ENCODE measurements around the gene KLHL11.

KLHL11 gene

GRCh38 chr17:41905172-41905571 is 39.9 kb upstream of the KLHL11 start:
- H3K79me2 ChIP-seq (ENCODE audit: insufficient read depth, low read length): no peaks in the 10 kb centered on the region

GRCh38 chr17:41904242-41904841 is 39.1 kb upstream of the KLHL11 start:
- TF ChIP-seq CTCF (IDR thresholded peaks at IDR 0.05; ENCODE audit: insufficient read depth, low read length, poor library complexity, severe bottlenecking) (no peak), EZH2phosphoT487 (conservative IDR thresholded peaks at IDR 0.05; ENCODE audit: low read length) (no peak)

More at GRCh38 chr17:41905172-41905571, 39.9 kb upstream of the KLHL11 start:
- Histone ChIP-seq H3K9me3 (ENCODE audit: insufficient read depth, low read length) (no peaks in the 10 kb centered on the region), H4K20me1 (ENCODE audit: low read depth, low read length) (no peaks in the 10 kb centered on the region), H3K4me2 (ENCODE audit: low read depth, low read length, poor library complexity, severe bottlenecking) (no peak overlapping the region), H3K27me3 (ENCODE audit: low read length) (no peaks in the 10 kb centered on the region), H3K36me3 (ENCODE audit: low read length) (peaks cover 4% of the 10 kb centered on the region; the same call in 1 of the 2 replicates), H3K27ac (ENCODE audit: low read depth, low read length) (no peak overlapping the region), H3K4me3 (ENCODE audit: insufficient read depth, low read length, poor library complexity, severe bottlenecking) (no peak overlapping the region), H3K9ac (ENCODE audit: low read length) (no peak overlapping the region), H2AFZ (ENCODE audit: low read depth, low read length, severe bottlenecking) (no peak overlapping the region), H3F3A (ENCODE audit: insufficient read depth) (no peaks in the 10 kb centered on the region), H3K9me2 (replicated peaks; ENCODE audit: insufficient read depth, low read length) (no peaks in the 10 kb centered on the region)
- TF ChIP-seq CTCF (IDR thresholded peaks at IDR 0.05; ENCODE audit: insufficient read depth, low read length, poor library complexity, severe bottlenecking) (no peak), EZH2phosphoT487 (conservative IDR thresholded peaks at IDR 0.05; ENCODE audit: low read length) (no peak)

DNA sequence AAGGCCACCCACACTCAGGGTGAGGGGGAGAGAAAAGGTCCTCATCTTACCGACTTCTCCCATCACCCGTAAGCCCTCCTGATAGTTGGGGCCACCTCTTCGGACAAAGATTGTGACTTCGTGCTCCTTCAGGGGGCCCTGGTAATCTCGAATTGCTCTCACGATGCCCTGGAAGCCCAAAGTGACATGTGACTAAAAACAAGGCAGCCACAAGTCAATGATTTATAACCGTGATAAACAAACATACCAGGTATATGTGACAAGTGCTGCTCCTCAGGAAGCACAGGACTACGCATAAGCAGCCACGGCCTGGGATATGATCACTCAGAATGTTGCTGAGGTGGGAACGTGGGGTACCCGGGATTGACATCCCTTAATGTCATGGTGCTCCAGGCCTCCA is 36.4 kb upstream of the KLHL11 start:
- no peak overlapping the region for H3K4me3 ChIP-seq (ENCODE audit: insufficient read depth, low read length, poor library complexity, severe bottlenecking)
- H3K9me2 ChIP-seq (replicated peaks; ENCODE audit: insufficient read depth, low read length): no peaks in the 10 kb centered on the region
- no peaks in the 10 kb centered on the region for H3K9me3 ChIP-seq (ENCODE audit: insufficient read depth, low read length)
- no peaks in the 10 kb centered on the region for H3F3A ChIP-seq (ENCODE audit: insufficient read depth)
- no peaks in the 10 kb centered on the region for H3K79me2 ChIP-seq (ENCODE audit: insufficient read depth, low read length)
- no peak overlapping the region for H2AFZ ChIP-seq (ENCODE audit: low read depth, low read length, severe bottlenecking)
- H3K27me3 ChIP-seq (ENCODE audit: low read length): no peaks in the 10 kb centered on the region
- H3K27ac ChIP-seq (ENCODE audit: low read depth, low read length): no peak overlapping the region
- peaks cover 4% of the 10 kb centered on the region; the same call in 1 of the 2 replicates for H3K36me3 ChIP-seq (ENCODE audit: low read length)
- TF ChIP-seq CTCF (IDR thresholded peaks at IDR 0.05; ENCODE audit: insufficient read depth, low read length, poor library complexity, severe bottlenecking) (no peak), EZH2phosphoT487 (conservative IDR thresholded peaks at IDR 0.05; ENCODE audit: low read length) (no peak)
- H4K20me1 ChIP-seq (ENCODE audit: low read depth, low read length): no peaks in the 10 kb centered on the region
- no peak overlapping the region for H3K4me2 ChIP-seq (ENCODE audit: low read depth, low read length, poor library complexity, severe bottlenecking)
- no peak overlapping the region for H3K9ac ChIP-seq (ENCODE audit: low read length)

More at GRCh38 chr17:41904242-41904841, 39.1 kb upstream of the KLHL11 start:
- Histone ChIP-seq H2AFZ (ENCODE audit: low read depth, low read length, severe bottlenecking) (no peak overlapping the region), H3K79me2 (ENCODE audit: insufficient read depth, low read length) (no peaks in the 10 kb centered on the region), H3K4me2 (ENCODE audit: low read depth, low read length, poor library complexity, severe bottlenecking) (no peak overlapping the region), H3K27me3 (ENCODE audit: low read length) (no peaks in the 10 kb centered on the region), H3K9me2 (replicated peaks; ENCODE audit: insufficient read depth, low read length) (no peaks in the 10 kb centered on the region), H3F3A (ENCODE audit: insufficient read depth) (no peaks in the 10 kb centered on the region), H4K20me1 (ENCODE audit: low read depth, low read length) (no peaks in the 10 kb centered on the region), H3K27ac (ENCODE audit: low read depth, low read length) (no peak overlapping the region), H3K4me3 (ENCODE audit: insufficient read depth, low read length, poor library complexity, severe bottlenecking) (no peak overlapping the region), H3K9ac (ENCODE audit: low read length) (no peak overlapping the region), H3K9me3 (ENCODE audit: insufficient read depth, low read length) (no peaks in the 10 kb centered on the region), H3K36me3 (ENCODE audit: low read length) (peaks cover 4% of the 10 kb centered on the region; the same call in 1 of the 2 replicates)

Data from SU-DHL-6 (cell line).